Cardiac muscle cell (in vitro differentiated cells and primary cell): Measurements from ENCODE around the gene TPD52L1. TPM values are rescaled to one million over a fixed set of nuclear protein-coding genes. Genes with fewer than 3 reads are reported as not detected.

Source experiments
- DNase-seq, 2 donors: peaks; one replicate each; pipeline versions ENCODE4 v3.0.0 to v3.0.0-alpha.2; 2010 to 2017; ENCODE audit warnings: low read depth in 1 of 2, low spot score in 1 of 2
- H3K27ac ChIP-seq: fragments of 200-600 bp; sonication (generic); 2 replicates; pipeline ENCODE4 v1.5.1; 2016
- H3K27me3 ChIP-seq: fragments of 200-600 bp; sonication (generic); 2 replicates; pipeline ENCODE4 v1.6.0; 2016; ENCODE audit warnings: control low read depth
- H3K36me3 ChIP-seq: fragments of 200-600 bp; sonication (generic); 2 replicates; pipeline ENCODE4 v1.5.1; 2016; ENCODE audit warnings: control low read depth
- H3K4me1 ChIP-seq: fragments of 200-600 bp; sonication (generic); 2 replicates; pipeline ENCODE4 v1.8.1; 2017; ENCODE audit warnings: low read depth, mild to moderate bottlenecking, mixed run types
- H3K4me3 ChIP-seq: fragments of 200-600 bp; sonication (generic); 2 replicates; pipeline ENCODE4 v1.5.1; 2016; ENCODE audit warnings: mild to moderate bottlenecking
- H3K9me3 ChIP-seq: fragments of 200-600 bp; sonication (generic); 2 replicates; pipeline ENCODE4 v1.5.1; 2017; ENCODE audit warnings: low read depth, mild to moderate bottlenecking, control low read depth
- polyA plus RNA-seq: library from polyadenylated mRNA; unstranded; fragments of >200 nt; fragmentation: Nextera tagmentation; extraction: Ambion mirVana; gene quantifications from 2 replicates; pipeline ENCODE4 v1.2.1, GENCODE V29; 2016
- total RNA-seq: library from RNA; depleted of rRNA; stranded (reverse); fragments of >200 nt; gene quantifications from 2 replicates; pipeline ENCODE4 v1.2.3, GENCODE V29; 2016
- TF ChIP-seq, protein P1 (sequence below): IDR thresholded peaks from 2 replicates; pipeline ENCODE4 v1.5.1; 2012; ENCODE audit warnings: low read depth, mild to moderate bottlenecking, low read length

The TPD52L1 gene
- total and polyA plus RNA-seq, 2 experiments from 2014 or later: 49.2 to 72.8 TPM

- Histone ChIP-seq H3K4me1 (peaks cover 20% of the 10 kb centered on the region), H3K27me3 (no peaks in the 10 kb centered on the region), H3K27ac (no peak overlapping the region), H3K4me3 (no peak overlapping the region), H3K36me3 (no peaks in the 10 kb centered on the region), H3K9me3 (no peaks in the 10 kb centered on the region)
- TF ChIP-seq, protein P1, sequence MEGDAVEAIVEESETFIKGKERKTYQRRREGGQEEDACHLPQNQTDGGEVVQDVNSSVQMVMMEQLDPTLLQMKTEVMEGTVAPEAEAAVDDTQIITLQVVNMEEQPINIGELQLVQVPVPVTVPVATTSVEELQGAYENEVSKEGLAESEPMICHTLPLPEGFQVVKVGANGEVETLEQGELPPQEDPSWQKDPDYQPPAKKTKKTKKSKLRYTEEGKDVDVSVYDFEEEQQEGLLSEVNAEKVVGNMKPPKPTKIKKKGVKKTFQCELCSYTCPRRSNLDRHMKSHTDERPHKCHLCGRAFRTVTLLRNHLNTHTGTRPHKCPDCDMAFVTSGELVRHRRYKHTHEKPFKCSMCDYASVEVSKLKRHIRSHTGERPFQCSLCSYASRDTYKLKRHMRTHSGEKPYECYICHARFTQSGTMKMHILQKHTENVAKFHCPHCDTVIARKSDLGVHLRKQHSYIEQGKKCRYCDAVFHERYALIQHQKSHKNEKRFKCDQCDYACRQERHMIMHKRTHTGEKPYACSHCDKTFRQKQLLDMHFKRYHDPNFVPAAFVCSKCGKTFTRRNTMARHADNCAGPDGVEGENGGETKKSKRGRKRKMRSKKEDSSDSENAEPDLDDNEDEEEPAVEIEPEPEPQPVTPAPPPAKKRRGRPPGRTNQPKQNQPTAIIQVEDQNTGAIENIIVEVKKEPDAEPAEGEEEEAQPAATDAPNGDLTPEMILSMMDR: peak; percentile 73
- peak; percentile 76 to 77 for DNase-seq
Measured at GRCh38 chr6:125310994-125311649, 157.5 kb downstream of the TPD52L1 start.

DNA sequence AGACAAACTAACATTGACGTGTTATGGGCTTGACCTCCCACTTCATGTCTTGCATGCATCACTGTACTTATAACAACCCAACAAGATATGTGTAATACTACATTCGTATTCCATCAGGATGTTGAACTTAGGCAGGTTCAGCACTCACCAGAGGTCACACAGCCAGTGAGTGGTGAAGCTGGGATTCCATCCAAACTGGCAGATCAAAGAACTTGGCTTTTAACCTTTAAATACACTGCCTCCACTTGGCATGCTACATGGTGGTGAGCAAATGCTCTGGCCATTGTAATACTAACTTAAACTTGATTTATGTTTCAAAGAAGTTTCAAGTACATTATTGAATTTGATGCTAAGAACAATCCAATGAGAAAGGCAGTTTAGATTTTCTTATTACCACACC, 158.9 kb downstream of the TPD52L1 start:
- peak in 1 of 2 donors; percentile 28 for DNase-seq
- Histone ChIP-seq H3K27ac (no peak overlapping the region), H3K27me3 (no peaks in the 10 kb centered on the region), H3K9me3 (no peaks in the 10 kb centered on the region), H3K36me3 (no peaks in the 10 kb centered on the region), H3K4me1 (peaks cover 20% of the 10 kb centered on the region), H3K4me3 (no peak overlapping the region)
- TF ChIP-seq, protein P1: no peak

- DNase-seq: peak in 1 of 2 donors; percentile 5
- H3K4me3 ChIP-seq: no peak overlapping the region
- H3K4me1 ChIP-seq: peaks cover 20% of the 10 kb centered on the region
- TF ChIP-seq, protein P1: no peak
- H3K27ac ChIP-seq: no peak overlapping the region
- no peaks in the 10 kb centered on the region for H3K27me3 ChIP-seq
- H3K9me3 ChIP-seq: no peaks in the 10 kb centered on the region
- no peaks in the 10 kb centered on the region for H3K36me3 ChIP-seq
Measured at GRCh38 chr6:125312950-125313349, 159.4 kb downstream of the TPD52L1 start.

Other genes with a start within 250 kb of the TPD52L1 start
- gene RNF217, start 191.3 kb upstream of the TPD52L1 start, total RNA-seq: 20.6 and 27.1 TPM in 2 replicates
- 9.4 and 13.2 TPM in 2 replicates for gene RNF217, start 191.3 kb upstream of the TPD52L1 start, polyA plus RNA-seq
- 107 and 136 TPM in 2 replicates for gene HDDC2, start 148.2 kb downstream of the TPD52L1 start, total RNA-seq
- gene HDDC2, start 148.2 kb downstream of the TPD52L1 start, polyA plus RNA-seq: 169 and 201 TPM in 2 replicates